Kasumi-1 (cell line): Measurements from ENCODE around the gene C10orf67.
A peak's percentile ranks its signal among the peaks of the same experiment; 100 is the strongest.

Experiments used
- DNase-seq, 2 experiments: peaks; one replicate each; lab custom pipeline; 2025; lab: John Stamatoyannopoulos, UW

C10orf67 gene

DNA sequence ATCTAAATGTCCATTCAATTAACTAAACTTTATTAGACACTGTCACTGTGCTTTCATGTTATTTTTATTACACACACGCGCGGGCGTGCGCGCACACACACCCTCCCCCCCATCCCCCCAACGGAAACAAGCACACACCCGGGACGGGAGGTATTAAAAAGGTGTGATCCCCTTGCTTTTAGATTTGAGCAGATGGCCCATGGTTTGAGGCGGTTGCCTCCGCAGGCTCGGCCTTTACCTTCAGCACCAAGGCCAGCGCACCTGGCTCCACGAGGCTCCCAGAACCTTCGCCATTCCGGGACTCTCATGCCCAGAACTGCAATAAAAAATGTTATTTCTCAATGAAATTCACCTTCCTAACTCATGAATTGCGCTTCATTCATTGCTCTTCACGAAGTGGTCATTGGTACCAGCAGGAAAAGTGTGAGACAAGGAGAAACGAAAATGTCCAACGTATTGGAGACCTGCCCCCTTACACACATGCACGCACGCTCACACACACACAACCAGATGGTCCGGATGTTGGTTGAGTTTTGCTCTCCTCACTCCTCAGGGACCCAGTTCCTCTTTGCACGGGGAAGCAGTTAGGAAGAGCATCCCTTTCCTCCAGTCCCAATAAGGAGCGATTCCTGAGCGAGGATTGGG lies 173.2 kb downstream of the C10orf67 start:
- DNase-seq, result peak in 1 of 2 experiments; percentile 7

DNA sequence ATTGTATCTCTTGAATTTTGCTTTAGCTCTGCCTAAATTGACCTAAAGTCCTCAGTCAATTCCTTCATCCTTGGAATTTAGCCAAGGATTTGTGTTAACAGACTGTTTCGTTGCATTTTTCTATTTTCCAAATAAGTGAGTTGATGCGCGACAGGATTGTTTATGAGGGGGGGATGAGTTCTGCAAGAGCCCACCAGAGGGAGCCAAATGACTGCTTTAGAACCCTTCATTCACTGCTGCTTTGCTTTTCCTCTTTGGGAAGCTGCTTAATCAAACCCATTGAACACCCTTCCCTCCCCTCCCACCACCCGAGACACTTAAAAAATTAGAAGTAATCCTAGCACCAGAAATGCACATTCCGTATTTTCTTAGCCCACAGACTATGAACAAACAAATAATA lies 186.2 kb downstream of the C10orf67 start:
- DNase-seq, result peak; percentile 82 to 92

DNA sequence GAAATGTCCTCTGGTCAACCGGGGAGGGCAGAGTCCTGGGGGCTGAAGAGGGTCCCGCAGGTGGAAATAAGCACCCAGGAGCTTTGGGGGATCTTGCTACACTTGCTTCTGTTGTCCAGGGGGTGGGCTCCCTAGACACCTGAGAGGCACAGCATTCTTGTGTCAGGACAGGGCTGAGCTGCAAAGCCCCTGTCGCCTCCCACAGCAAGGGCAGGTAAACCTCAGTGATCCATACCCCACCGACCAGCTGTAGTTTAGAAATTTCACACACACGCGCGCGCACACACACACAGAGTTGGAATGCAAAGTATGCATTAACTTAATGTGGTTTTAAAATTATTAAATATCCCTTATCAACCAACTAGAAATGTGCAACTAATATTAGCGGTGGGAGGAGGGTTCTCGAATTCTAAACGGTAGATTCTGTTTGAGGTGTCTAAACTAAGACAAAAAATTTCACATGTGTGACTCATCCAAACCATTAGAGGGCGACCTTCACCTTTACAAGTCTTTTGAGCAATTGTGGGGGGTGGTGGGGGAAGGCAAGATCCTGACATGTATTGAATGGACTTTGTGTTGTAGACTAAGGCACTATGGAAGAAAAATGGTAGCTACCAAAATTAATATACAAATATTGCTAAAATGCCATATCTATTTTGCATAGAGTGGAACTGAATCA lies 186.8 kb downstream of the C10orf67 start:
- peak; percentile 75 to 85 for DNase-seq

DNA sequence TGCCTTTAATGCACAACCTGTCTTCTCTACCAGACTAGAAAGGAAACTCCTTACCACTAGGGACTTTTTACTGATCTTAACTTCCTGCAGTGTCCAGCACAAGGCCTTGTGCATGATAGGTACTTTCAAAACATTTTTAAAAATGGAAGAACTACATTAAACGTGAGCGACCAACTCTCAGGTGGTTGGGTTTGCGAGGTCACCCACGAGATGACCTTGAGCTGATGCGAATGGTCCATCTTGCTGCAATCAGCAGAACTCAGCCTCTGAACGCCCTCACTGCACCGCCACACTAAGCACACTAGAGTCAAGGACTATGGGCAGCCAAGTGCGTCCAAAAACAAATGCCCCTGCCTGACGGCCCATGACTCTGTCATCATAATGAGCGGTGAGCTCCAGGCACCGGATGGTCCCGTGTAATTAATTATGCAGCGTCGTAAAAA lies 187.3 kb downstream of the C10orf67 start:
- no peak for DNase-seq

DNA sequence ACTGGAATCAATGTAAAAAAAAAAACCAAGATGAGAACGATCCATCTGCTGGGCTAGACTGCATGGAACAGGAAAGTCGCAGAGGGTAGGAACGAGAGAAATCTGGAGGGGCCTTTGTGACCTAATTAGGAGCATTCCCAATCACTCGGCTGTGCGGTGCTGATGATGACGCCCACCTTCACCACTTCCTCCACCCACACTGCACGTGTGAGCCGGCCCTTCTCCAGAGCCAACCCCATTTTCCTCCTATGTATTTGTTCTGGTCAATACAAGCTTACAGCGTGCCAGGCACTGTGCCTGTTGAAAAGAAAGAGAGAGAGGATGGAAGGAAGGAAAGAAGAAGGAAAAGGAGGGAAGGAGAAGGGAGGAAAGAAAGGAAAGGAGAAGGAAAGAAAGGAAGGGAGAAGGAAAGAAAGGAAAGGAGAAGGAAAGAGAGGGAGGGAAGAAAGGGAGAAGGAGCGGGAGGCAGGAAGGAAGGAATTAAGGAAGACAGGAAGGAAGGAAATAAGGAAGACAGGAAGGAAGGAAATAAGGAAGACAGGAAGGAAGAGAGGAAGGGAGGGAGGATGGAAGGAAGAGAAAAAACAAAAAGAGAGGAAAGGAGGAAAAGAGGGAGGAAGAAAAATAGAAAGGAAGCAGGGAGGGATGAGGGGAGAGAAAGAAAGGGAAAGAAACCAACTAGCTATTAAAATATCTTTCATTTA lies 188.0 kb downstream of the C10orf67 start:
- DNase-seq, result no peak

DNA sequence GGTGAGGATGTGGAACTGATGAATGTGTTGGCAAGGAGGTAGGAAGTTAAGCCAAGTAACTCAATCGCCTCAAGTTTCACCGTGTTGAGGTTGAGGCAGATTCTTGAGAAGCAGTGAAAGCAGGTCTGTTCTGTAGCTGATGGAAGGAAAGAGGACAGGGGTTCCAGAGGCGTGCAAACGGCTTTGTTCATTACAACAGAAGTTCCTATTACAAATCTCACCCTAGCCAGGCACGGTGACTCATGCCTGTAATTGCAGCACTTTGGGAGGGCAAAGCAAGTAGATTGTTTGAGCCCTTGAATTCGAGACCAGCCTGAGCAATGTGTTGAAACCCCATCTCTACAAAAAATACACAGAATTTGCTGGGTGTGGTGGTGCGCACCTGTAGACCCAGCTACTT lies 189.4 kb downstream of the C10orf67 start:
- peak; percentile 12 to 50 for DNase-seq
